Measurements from ENCODE around the gene RFX6.

Gene RFX6

GRCh38 chr6:116883005-116883404, 6.0 kb downstream of the RFX6 start:
- no peaks in the 10 kb centered on the region for H3K9me3 Mint-ChIP-seq
- no peaks in the 10 kb centered on the region for H3K27me3 Mint-ChIP-seq
- no peaks in the 10 kb centered on the region for H3K4me1 Mint-ChIP-seq
- no peaks in the 10 kb centered on the region for H3K36me3 Mint-ChIP-seq
- no peak overlapping the region for H3K4me3 Mint-ChIP-seq
- H3K27ac Mint-ChIP-seq: no peak overlapping the region
- no peak for ATAC-seq

- no peak for ATAC-seq
- Mint-ChIP-seq H3K9me3 (no peaks in the 10 kb centered on the region), H3K36me3 (no peaks in the 10 kb centered on the region), H3K4me3 (no peak overlapping the region), H3K27ac (no peak overlapping the region), H3K4me1 (no peaks in the 10 kb centered on the region), H3K27me3 (no peaks in the 10 kb centered on the region)
Measured at GRCh38 chr6:116884530-116884929, 7.5 kb downstream of the RFX6 start.

GRCh38 chr6:116887168-116887567, 10.1 kb downstream of the RFX6 start:
- Mint-ChIP-seq H3K4me1 (no peaks in the 10 kb centered on the region), H3K27me3 (no peaks in the 10 kb centered on the region), H3K27ac (no peak overlapping the region), H3K4me3 (no peak overlapping the region), H3K9me3 (no peaks in the 10 kb centered on the region), H3K36me3 (no peaks in the 10 kb centered on the region)
- ATAC-seq: no peak

- Mint-ChIP-seq H3K27ac (no peak overlapping the region), H3K36me3 (no peaks in the 10 kb centered on the region), H3K27me3 (no peaks in the 10 kb centered on the region), H3K4me1 (no peaks in the 10 kb centered on the region), H3K9me3 (no peaks in the 10 kb centered on the region), H3K4me3 (no peak overlapping the region)
- ATAC-seq: no peak
Measured at GRCh38 chr6:116887894-116888293, 10.9 kb downstream of the RFX6 start.

- ATAC-seq: no peak
- Mint-ChIP-seq H3K36me3 (no peaks in the 10 kb centered on the region), H3K27me3 (no peaks in the 10 kb centered on the region), H3K27ac (no peak overlapping the region), H3K4me1 (no peaks in the 10 kb centered on the region), H3K9me3 (no peaks in the 10 kb centered on the region), H3K4me3 (no peak overlapping the region)
Measured at GRCh38 chr6:116888732-116889360, 11.8 kb downstream of the RFX6 start.

GRCh38 chr6:116894669-116895068, 17.6 kb downstream of the RFX6 start:
- ATAC-seq: no peak
- no peak overlapping the region for H3K27ac Mint-ChIP-seq

GRCh38 chr6:116895935-116896334, 18.9 kb downstream of the RFX6 start:
- no peaks in the 10 kb centered on the region for H3K27me3 Mint-ChIP-seq
- no peak overlapping the region for H3K4me3 Mint-ChIP-seq
- peaks cover 5% of the 10 kb centered on the region for H3K9me3 Mint-ChIP-seq
- H3K4me1 Mint-ChIP-seq: no peaks in the 10 kb centered on the region
- ATAC-seq: no peak
- no peaks in the 10 kb centered on the region for H3K36me3 Mint-ChIP-seq
- no peak overlapping the region for H3K27ac Mint-ChIP-seq

More at GRCh38 chr6:116894669-116895068, 17.6 kb downstream of the RFX6 start:
- Mint-ChIP-seq H3K4me1 (no peaks in the 10 kb centered on the region), H3K27me3 (no peaks in the 10 kb centered on the region), H3K4me3 (no peak overlapping the region), H3K36me3 (no peaks in the 10 kb centered on the region), H3K9me3 (peaks cover 5% of the 10 kb centered on the region)

GRCh38 chr6:116902634-116903033, 25.6 kb downstream of the RFX6 start:
- H3K27ac Mint-ChIP-seq: no peak overlapping the region

GRCh38 chr6:116922853-116923548, 46.0 kb downstream of the RFX6 start:
- ATAC-seq: no peak

More at GRCh38 chr6:116902634-116903033, 25.6 kb downstream of the RFX6 start:
- no peaks in the 10 kb centered on the region for H3K4me1 Mint-ChIP-seq
- ATAC-seq: no peak
- H3K27me3 Mint-ChIP-seq: no peaks in the 10 kb centered on the region
- no peaks in the 10 kb centered on the region for H3K36me3 Mint-ChIP-seq
- no peak overlapping the region for H3K4me3 Mint-ChIP-seq
- peaks cover 14% of the 10 kb centered on the region for H3K9me3 Mint-ChIP-seq

GRCh38 chr6:116924245-116924644, 47.2 kb downstream of the RFX6 start:
- ATAC-seq: no peak
- H3K27ac Mint-ChIP-seq: no peak overlapping the region
- H3K9me3 Mint-ChIP-seq: no peaks in the 10 kb centered on the region
- no peak overlapping the region for H3K4me3 Mint-ChIP-seq
- no peaks in the 10 kb centered on the region for H3K27me3 Mint-ChIP-seq
- H3K4me1 Mint-ChIP-seq: no peaks in the 10 kb centered on the region
- H3K36me3 Mint-ChIP-seq: no peaks in the 10 kb centered on the region

More at GRCh38 chr6:116922853-116923548, 46.0 kb downstream of the RFX6 start:
- Mint-ChIP-seq H3K4me3 (no peak overlapping the region), H3K9me3 (no peaks in the 10 kb centered on the region), H3K4me1 (no peaks in the 10 kb centered on the region), H3K36me3 (no peaks in the 10 kb centered on the region), H3K27me3 (no peaks in the 10 kb centered on the region), H3K27ac (no peak overlapping the region)

- Mint-ChIP-seq H3K9me3 (no peaks in the 10 kb centered on the region), H3K4me3 (no peak overlapping the region), H3K36me3 (no peaks in the 10 kb centered on the region), H3K4me1 (no peaks in the 10 kb centered on the region), H3K27ac (no peak overlapping the region), H3K27me3 (no peaks in the 10 kb centered on the region)
- ATAC-seq: no peak
Measured at GRCh38 chr6:116925088-116925794, 48.2 kb downstream of the RFX6 start.

GRCh38 chr6:116928677-116929076, 51.6 kb downstream of the RFX6 start:
- no peaks in the 10 kb centered on the region for H3K9me3 Mint-ChIP-seq
- H3K36me3 Mint-ChIP-seq: no peaks in the 10 kb centered on the region
- no peaks in the 10 kb centered on the region for H3K4me1 Mint-ChIP-seq
- no peak for ATAC-seq
- H3K4me3 Mint-ChIP-seq: no peak overlapping the region
- H3K27me3 Mint-ChIP-seq: no peaks in the 10 kb centered on the region
- H3K27ac Mint-ChIP-seq: no peak overlapping the region

GRCh38 chr6:116929825-116930224, 52.8 kb downstream of the RFX6 start:
- no peak overlapping the region for H3K4me3 Mint-ChIP-seq
- no peak for ATAC-seq
- no peak overlapping the region for H3K27ac Mint-ChIP-seq
- no peaks in the 10 kb centered on the region for H3K4me1 Mint-ChIP-seq
- H3K9me3 Mint-ChIP-seq: no peaks in the 10 kb centered on the region
- no peaks in the 10 kb centered on the region for H3K36me3 Mint-ChIP-seq
- H3K27me3 Mint-ChIP-seq: no peaks in the 10 kb centered on the region

- Mint-ChIP-seq H3K9me3 (no peaks in the 10 kb centered on the region), H3K4me1 (no peaks in the 10 kb centered on the region), H3K27ac (no peak overlapping the region), H3K4me3 (no peak overlapping the region), H3K27me3 (no peaks in the 10 kb centered on the region), H3K36me3 (no peaks in the 10 kb centered on the region)
- no peak for ATAC-seq
Measured at GRCh38 chr6:116931456-116931855, 54.4 kb downstream of the RFX6 start.

- ATAC-seq: no peak
- Mint-ChIP-seq H3K4me3 (no peak overlapping the region), H3K27ac (no peak overlapping the region), H3K27me3 (no peaks in the 10 kb centered on the region), H3K9me3 (no peaks in the 10 kb centered on the region), H3K4me1 (no peaks in the 10 kb centered on the region), H3K36me3 (no peaks in the 10 kb centered on the region)
Measured at GRCh38 chr6:116932496-116932895, 55.5 kb downstream of the RFX6 start.

- Mint-ChIP-seq H3K4me3 (no peak overlapping the region), H3K36me3 (no peaks in the 10 kb centered on the region), H3K27me3 (no peaks in the 10 kb centered on the region), H3K27ac (no peak overlapping the region), H3K4me1 (no peaks in the 10 kb centered on the region), H3K9me3 (no peaks in the 10 kb centered on the region)
- no peak for ATAC-seq
Measured at GRCh38 chr6:116933485-116933884, 56.4 kb downstream of the RFX6 start.

All from stimulated activated memory B cell treated with anti-CD40 and anti-IgM and Interleukin-4, amounts not matched to agents 10 μg/mL and 1 μg/mL and 100 μg/mL, for 72 hours (primary cell).